ENCODE results near the gene MECR.

DNA sequence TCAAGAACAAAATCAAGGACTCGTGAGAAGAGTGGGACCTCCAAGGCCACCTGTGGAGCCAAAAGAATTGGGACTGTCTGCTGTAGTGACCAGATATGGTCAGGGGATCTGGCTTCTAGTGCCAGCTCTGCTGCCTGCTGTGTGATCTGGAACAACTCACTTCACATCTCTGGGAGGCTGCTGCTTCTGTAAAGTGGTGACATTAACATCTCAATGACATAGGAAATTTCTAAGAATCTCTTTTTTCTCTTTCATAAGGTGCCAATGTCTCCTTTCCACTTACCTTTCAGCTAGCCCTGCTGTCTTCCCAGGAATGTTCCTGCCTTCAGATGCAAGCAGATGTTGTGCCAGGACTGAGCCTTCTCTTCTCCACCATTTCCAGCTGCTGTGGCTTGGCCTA, 44.0 kb downstream of the MECR start:
- TF ChIP-seq POLR2A (IDR thresholded peaks at IDR 0.05; ENCODE audit: low read depth, low read length) (no peak), TAF1 (IDR thresholded peaks at IDR 0.05; ENCODE audit: borderline replicate concordance, low read depth, low read length) (no peak), POLR2AphosphoS5 (IDR thresholded peaks at IDR 0.05; ENCODE audit: low read depth, low read length) (no peak)

All from GM12892 (cell line).